Calu3 (cell line): ENCODE data around the gene DCAF12. TPM values are rescaled to one million over a fixed set of nuclear protein-coding genes. Genes with fewer than 3 reads are reported as not detected.

ENCODE experiments used
- BruUV-seq: library from RNA; stranded (reverse); fragments of 400-500 nt; replicated peaks from 2 replicates; lab custom pipeline; 2021; lab: Mats Ljungman, UMichigan
- CTCF ChIA-PET: fragments of 300-600 bp; sonication (Branson Sonifier 250); formaldehyde crosslinking; loops from one replicate; lab custom pipeline; 2022; ENCODE audit warnings: antibody characterized with exemption; lab: Charles Lee
- DNase-seq: peaks from one replicate; pipeline ENCODE4 v3.0.0; 2022
- H3K27ac Mint-ChIP-seq: one replicate; pipeline ENCODE4 v1.8.0; 2022; ENCODE audit warnings: mixed read lengths; ENCODE audit not compliant: unreplicated experiment
- H3K27me3 Mint-ChIP-seq: one replicate; pipeline ENCODE4 v1.8.0; 2022; ENCODE audit warnings: mixed read lengths; ENCODE audit not compliant: unreplicated experiment
- H3K36me3 Mint-ChIP-seq: one replicate; pipeline ENCODE4 v1.8.0; 2022; ENCODE audit warnings: mild to moderate bottlenecking, moderate library complexity, mixed read lengths; ENCODE audit not compliant: insufficient read depth, unreplicated experiment
- H3K4me1 Mint-ChIP-seq: one replicate; pipeline ENCODE4 v1.8.0; 2022; ENCODE audit warnings: mild to moderate bottlenecking, low read depth, mixed read lengths; ENCODE audit not compliant: unreplicated experiment
- H3K4me3 Mint-ChIP-seq: one replicate; pipeline ENCODE4 v1.8.0; 2022; ENCODE audit warnings: mild to moderate bottlenecking, low read depth, moderate library complexity, mixed read lengths; ENCODE audit not compliant: unreplicated experiment
- H3K9me3 Mint-ChIP-seq: one replicate; pipeline ENCODE4 v1.8.0; 2022; ENCODE audit warnings: low read depth, mixed read lengths; ENCODE audit not compliant: unreplicated experiment
- CTCF ChIP-seq: fragments of 200-600 bp; IDR thresholded peaks from one replicate; pipeline ENCODE4 v1.8.0; 2022; ENCODE audit warnings: antibody characterized with exemption; ENCODE audit not compliant: unreplicated experiment
- intact Hi-C: fragments of 100-400 bp; cut with micrococcal nuclease; formaldehyde crosslinking; loops from one replicate; pipeline ENCODE4 v1.10.0; 2022; ENCODE audit not compliant: unreplicated experiment
- total RNA-seq: library from RNA; stranded (reverse); gene quantifications from 2 replicates; pipeline ENCODE4 v1.2.3, GENCODE V29; 2022

The DCAF12 gene
- total RNA-seq, 1 experiment from 2014 or later, result 20.8 TPM

DNA sequence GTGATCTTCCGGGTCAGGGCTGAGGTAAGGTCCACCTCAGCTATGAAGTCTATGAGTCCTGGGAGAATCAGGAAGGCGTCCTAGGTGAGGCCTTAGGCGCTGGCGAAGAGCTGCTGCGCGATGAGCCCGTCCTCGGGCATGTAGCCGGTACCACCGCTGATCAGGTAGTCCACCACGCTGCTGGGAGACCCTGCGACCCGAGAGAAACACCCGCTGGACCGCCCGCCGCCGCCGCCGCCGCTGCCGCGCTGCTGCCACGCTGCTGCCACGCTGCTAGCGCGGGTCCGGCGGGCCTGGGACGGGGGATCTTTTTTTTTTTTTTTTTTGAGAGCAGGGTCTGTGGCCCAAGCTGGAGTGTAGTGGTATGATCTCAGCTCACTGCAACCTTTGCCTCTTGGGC lies 8.0 kb upstream of the DCAF12 start:
- CTCF ChIA-PET, result no interaction called here
- H3K4me3 Mint-ChIP-seq, result no peak overlapping the region
- no peak for DNase-seq
- H3K27ac Mint-ChIP-seq, result no peak overlapping the region
- H3K36me3 Mint-ChIP-seq, result no peaks in the 10 kb centered on the region
- no peaks in the 10 kb centered on the region for H3K4me1 Mint-ChIP-seq
- BruUV-seq, result no TSS peak
- intact Hi-C loops, result no loop called here
- no peaks in the 10 kb centered on the region for H3K9me3 Mint-ChIP-seq
- H3K27me3 Mint-ChIP-seq, result no peaks in the 10 kb centered on the region
- no peak for TF ChIP-seq CTCF

DNA sequence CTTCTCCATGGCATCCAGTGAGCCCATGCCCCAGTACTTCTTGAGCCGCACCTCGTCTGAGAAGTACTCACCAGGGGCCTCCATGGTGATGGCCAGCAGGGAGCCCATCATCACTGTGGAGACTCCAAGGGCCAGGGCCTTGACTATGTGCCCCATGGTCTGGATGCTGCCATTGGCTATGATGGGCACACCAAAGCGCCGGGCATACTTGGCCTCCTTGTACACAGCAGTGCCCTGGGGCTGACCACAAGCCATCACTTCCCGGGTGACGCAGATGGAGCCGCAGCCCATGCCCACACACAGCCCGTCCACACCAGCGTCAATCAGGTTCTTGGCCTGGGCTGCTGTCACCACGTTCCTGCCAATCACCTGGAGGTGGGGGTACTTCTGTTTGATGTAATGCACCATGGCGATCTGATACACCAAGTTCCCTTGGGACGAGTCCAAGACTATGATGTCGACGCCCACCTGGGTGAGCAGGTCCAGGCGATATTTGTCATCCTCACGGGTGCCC lies 7.0 kb upstream of the DCAF12 start:
- no peaks in the 10 kb centered on the region for H3K4me1 Mint-ChIP-seq
- TF ChIP-seq CTCF, result no peak
- no peak overlapping the region for H3K4me3 Mint-ChIP-seq
- intact Hi-C loops, result no loop called here
- H3K36me3 Mint-ChIP-seq, result no peaks in the 10 kb centered on the region
- H3K27ac Mint-ChIP-seq, result no peak overlapping the region
- BruUV-seq, result no TSS peak
- H3K27me3 Mint-ChIP-seq, result no peaks in the 10 kb centered on the region
- H3K9me3 Mint-ChIP-seq, result no peaks in the 10 kb centered on the region
- DNase-seq, result no peak
- CTCF ChIA-PET, result no interaction called here

DNA sequence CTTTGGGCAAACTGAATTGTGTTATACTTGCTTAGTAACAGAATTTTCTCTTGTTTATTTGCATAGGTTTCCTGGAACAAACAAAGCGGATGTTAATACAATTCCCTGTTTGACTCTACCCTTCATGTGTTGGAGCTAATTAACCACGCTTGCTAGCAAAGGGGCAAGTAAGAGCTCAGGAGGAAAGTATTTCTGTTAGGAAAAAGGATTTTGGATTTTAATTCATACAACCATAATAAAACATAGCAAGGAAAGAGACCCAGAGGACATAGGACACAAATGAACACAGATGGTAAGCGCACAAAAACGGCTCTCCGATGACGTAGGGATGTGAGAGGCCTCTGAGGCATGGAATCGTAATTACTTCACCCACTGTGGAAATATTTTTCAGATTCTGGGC lies 5.1 kb upstream of the DCAF12 start:
- H3K4me1 Mint-ChIP-seq, result peaks cover 7% of the 10 kb centered on the region
- CTCF ChIA-PET, result no interaction called here
- no peaks in the 10 kb centered on the region for H3K27me3 Mint-ChIP-seq
- DNase-seq, result no peak
- H3K27ac Mint-ChIP-seq, result no peak overlapping the region
- no peaks in the 10 kb centered on the region for H3K9me3 Mint-ChIP-seq
- H3K36me3 Mint-ChIP-seq, result peaks cover 6% of the 10 kb centered on the region
- no peak overlapping the region for H3K4me3 Mint-ChIP-seq
- intact Hi-C loops, result no loop called here
- BruUV-seq, result no TSS peak
- no peak for TF ChIP-seq CTCF

DNA sequence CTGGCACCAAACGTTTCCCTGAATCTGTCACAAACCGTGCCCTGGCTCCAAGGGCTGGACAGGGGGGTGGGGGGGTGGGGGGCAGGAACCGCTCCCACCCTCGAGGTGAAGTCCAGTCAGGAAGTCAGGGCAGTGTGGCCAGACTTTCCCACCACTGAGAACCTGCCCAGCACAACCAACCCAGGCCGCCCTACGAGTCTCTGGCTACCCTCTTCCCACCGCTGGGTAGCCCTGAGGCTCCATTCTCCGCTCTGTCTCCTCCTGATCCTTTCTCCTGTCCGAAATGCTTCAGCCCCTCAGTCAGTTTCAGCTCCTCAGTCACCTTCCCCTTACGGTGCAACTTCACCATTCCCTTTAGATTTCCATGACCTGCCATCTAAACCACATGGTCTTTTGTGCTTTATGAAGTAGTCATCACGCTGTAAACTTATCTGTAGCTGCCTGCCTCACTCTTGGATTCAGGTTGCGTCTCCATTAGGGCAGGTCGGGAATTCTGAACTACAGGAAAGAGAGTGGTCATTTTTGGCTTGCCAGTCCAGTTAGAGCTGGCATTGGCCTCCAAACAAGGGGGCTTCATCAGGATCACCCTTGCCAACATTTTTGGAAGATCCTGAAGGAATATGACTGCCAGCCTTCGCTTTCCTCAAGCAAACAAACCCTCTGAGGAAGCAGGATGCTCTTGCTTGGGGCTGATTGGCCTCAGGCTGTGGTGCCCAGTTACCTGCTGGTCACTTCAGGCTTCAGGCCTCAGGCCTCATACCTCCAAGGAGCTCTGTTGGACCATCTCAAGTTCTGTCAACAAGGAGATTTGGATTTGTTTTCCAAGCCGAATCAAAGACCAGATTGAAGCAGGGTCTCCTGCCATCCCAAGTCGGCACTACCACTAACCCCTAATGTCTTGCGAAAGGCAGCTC lies 794 bp upstream of the DCAF12 start:
- H3K4me3 Mint-ChIP-seq, result peak overlapping the region; percentile 86
- H3K27me3 Mint-ChIP-seq, result no peaks in the 10 kb centered on the region
- BruUV-seq, result no TSS peak
- CTCF ChIA-PET, result interaction anchor here (0.6 kb wide), 1 partner anchor 33 kb away, joined by 5 read pairs; no protein-coding TSS in a partner anchor
- no peak for TF ChIP-seq CTCF
- no peak for DNase-seq
- peaks cover 36% of the 10 kb centered on the region for H3K36me3 Mint-ChIP-seq
- H3K27ac Mint-ChIP-seq, result peak overlapping the region; percentile 88
- no peaks in the 10 kb centered on the region for H3K9me3 Mint-ChIP-seq
- intact Hi-C loops, result loop anchor here (10.0 kb wide), 1 partner anchor 58 kb away; no protein-coding TSS in a partner anchor
- H3K4me1 Mint-ChIP-seq, result peaks cover 34% of the 10 kb centered on the region
